GM19438 (cell line): ENCODE results near the gene ABCD3.
"Not testable (repeated sequence)": the region's sequence is repeated elsewhere in the genome, so short reads cannot be mapped to it uniquely, and the experiment has no call there.

ENCODE experiments used
- ATAC-seq: cut with Tn5 transposase; IDR thresholded peaks from one replicate; pipeline ENCODE4 v1.9.1; 2021; ENCODE audit warnings: low read depth; ENCODE audit not compliant: unreplicated experiment

The ABCD3 gene

DNA sequence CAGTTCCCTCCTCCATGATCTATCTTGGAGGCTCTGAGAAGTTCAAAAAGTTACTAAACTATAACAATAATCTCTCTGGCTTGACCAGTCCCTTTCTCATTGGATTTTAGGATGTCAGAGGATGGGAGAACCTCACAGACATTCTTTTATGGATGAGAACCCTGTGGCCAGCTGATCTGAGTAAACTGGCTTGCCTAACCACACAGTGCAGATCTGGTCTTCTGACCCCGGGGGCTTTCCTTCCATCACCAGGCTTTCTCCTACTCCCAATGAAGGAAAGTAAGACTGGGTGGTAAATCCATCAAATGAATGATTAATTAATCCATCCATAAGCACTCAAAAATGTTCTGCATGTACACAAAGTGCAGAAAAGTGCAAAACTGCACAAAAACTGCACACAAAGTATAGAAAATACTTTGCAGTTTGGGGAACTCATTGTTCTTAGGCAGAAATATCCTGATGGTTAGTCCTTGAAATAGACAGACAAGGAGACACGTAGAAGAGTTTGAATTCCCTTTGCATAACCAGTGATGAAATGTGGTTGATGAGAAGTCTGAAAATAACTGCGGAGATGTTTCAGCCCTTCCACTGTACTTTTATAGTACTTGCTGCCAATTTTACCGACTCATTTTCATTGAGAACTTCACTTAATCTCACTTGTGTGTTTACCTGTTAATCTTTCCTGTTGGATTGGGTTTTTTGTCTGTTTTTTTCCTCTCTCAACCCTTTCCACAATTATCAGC, 125.9 kb downstream of the ABCD3 start:
- no peak for ATAC-seq

GRCh38 chr1:94544706-94545490, 126.7 kb downstream of the ABCD3 start:
- ATAC-seq = no peak

DNA sequence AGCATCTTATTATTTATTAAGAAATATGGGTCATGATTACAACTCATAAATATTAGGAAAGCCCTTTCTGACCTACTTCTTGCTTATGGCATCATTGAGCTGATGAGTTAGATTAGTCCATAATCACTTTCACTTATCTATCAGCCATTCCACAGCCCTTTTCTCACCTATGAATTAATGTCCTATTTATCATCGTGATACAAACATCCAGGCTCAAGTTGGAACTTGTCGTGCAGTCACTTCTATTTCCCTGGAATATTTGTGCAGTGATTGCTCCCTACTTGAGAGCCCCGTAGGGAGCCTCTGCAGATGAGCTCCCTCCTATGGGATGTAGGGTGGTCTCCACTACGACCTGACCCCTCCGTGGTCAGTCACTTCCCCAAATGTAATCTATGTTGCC, 131.5 kb downstream of the ABCD3 start:
- no peak for ATAC-seq

GRCh38 chr1:94550396-94550795, 132.2 kb downstream of the ABCD3 start:
- ATAC-seq = no peak

DNA sequence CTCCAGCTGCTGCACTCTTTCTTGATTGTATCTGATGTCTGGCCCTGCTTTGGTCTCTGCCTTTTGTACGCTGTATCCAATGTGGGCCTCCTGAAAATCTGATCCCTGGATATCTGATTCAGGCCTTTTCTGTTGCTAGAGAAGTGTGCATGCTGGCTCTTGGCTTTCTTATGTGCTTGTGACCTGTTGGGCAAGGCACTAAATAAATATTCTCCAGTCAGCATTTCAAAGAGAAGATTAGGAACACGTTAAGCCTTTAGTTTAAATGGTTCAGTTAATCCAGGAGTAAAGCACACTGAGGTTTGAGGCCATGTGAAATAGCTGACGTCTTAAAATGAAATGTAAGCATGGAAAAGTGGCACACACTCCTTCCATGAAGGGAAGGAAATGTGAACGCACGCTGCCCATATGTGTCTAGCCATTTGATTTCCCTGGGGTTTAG, 132.6 kb downstream of the ABCD3 start:
- no peak for ATAC-seq

DNA sequence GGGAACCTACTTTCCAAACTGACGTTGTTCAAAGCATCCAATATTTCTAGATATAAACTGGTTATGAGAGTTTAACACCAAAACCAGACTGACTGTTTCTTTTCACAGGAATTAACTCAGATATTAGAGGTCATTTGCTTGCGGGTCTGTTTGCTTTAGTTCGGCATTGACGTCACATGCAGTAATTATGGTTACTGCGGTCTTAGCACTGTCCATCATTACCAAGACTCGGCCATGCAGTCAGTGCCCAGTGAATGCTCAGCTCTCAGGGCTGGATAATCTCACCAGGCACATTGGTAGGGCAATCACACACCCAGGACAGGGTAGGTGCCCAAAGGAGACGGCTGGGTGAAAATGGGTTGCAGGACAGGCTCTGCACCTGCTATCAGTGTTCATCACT, 133.3 kb downstream of the ABCD3 start:
- no peak for ATAC-seq

DNA sequence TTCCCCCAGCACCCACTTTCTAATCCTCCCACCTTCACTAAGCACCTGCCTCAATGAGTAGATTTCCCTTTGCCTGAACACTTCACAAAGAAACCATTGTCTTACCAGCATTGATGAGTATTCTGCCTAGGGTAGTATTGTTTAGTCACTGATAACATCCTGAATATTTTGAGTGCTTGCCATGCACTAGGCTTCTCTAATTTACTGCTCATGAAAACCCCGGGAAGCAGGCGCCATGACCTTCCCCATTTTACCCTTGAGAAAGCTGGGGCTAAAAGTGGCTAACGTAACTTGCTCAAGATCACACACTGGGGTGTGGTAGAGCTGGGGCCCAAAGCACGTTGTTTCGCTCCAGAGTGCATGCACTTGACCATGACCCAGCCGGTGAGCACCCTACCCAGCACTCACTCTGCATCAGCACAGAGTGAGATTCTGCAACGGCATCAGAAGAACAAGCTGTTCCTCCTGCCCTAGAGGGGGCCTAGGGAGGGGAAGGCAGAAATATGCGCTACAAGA, 133.9 kb downstream of the ABCD3 start:
- ATAC-seq = no peak

DNA sequence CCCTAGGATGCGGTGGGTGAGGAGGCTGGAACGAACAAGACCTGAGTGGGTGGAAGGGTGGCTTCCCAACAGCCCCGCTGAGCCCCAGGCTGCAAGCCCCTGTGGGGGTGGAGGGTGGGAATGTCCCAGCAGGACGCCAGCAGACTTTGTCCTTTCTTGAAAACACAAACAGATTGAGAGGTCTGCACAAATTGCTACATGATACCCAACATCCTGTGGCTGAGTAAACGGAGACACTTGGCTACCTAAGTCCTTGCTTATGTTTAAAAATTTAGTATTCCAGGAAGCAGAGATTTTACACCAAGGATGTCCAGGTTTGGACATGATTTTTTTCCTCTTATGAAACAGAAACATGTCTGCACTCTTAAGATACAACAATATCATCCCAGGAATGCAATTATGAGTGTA, 135.1 kb downstream of the ABCD3 start:
- ATAC-seq = no peak

DNA sequence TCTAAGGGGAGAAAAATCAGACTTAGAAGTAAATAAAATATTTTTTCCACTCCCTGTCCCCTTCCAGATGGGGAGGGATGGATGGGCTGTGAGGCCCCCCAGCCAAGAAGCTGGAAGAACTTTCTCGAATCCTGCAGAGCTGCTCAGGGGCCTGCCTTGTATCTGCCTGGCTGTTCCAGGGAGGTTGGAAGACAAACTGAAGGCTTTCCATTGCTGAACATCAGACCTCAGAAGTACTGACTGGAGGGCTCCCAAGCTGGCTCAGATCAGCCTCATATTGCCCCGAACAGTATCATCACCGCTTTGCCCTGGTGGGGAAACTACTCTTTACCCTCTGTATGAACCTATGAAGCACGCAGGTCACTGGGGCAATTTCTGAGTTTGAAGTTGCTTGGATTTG, 135.7 kb downstream of the ABCD3 start:
- ATAC-seq = no peak

DNA sequence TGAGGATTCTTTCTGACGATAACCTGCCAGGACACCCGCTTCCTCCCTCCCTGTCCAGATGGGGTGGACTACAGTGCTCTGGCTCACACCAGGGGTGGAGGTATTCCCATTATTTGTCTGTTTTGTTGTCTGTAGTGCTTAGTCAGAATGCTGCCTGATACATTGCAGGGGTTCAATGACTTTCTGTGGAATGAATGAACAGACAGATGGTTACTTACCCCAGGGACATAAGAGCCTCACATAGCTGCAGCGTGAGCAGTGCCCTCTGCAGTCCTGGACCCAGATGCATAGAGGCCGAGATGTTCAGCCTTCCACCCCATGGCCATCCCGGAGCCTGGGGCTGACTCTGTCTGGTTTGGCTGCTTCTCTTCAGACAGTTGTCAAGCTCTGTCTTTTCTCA, 136.4 kb downstream of the ABCD3 start:
- ATAC-seq = no peak

- no peak for ATAC-seq
These were observed 136.9 kb downstream of the ABCD3 start for GRCh38 chr1:94555091-94555490.

DNA sequence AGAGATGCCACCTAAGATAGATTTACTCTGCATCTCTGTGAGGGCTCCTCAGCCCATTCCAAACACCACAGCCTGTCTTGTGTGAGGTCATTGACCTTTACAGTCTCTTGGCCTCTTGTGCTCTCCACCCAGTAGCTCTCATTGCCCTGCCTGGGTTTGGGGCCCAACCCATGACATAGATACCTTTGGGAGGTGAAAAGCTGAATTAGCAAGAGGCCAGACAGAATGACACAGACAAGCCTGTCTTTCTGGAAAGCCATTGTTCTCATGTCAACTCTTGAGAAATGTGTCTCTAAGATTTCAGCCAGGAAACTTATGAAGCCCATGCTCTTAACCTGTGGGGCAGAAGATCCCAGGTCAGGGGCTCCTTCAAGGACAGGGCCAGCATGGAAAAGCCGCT, 141.7 kb downstream of the ABCD3 start:
- ATAC-seq = no peak

DNA sequence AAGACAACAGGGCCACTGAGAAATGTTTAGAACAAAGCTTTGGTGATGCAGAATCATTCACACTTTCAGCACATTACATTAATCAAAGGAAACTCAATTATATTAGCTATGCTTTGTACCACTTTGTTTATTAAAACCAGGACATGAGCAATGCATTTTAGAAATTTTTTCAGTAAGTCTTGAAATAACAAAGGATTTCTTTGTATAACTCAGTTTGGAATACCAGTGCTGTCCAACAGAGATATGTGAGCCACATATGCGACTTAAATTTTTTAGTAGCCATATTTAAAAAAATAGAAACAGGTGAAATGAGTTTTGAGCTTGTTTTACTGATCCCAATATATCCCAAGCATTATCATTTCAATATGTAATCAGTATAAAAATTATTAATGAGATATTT, 142.1 kb downstream of the ABCD3 start:
- ATAC-seq = no peak

- no peak for ATAC-seq
These were observed 144.5 kb downstream of the ABCD3 start for GRCh38 chr1:94562519-94563260.

DNA sequence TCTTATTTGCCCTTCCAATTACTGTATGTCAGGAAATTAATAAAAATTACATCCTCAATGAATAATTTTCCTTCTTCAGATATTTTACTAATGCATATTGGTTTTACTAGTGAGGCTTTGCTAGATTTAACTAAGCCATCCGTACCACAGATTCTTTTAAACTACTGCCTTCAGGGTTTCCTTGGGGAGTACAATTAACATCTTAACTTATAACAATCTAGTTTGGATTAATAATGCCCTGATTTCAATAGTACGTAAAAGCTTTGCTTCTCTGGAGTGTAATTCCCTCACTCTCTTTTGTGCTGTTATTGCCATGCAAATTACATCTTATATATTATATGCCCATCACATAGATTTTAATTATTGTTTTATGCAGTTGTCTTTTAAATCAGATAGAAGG, 147.7 kb downstream of the ABCD3 start:
- ATAC-seq = no peak

- ATAC-seq = not testable (repeated sequence)
These were observed 148.2 kb downstream of the ABCD3 start for GRCh38 chr1:94566436-94566835.

- ATAC-seq = not testable (repeated sequence)
These were observed 149.9 kb downstream of the ABCD3 start for GRCh38 chr1:94567975-94568607.
